ENCODE measurements around the gene NEUROD6.

Gene NEUROD6

DNA sequence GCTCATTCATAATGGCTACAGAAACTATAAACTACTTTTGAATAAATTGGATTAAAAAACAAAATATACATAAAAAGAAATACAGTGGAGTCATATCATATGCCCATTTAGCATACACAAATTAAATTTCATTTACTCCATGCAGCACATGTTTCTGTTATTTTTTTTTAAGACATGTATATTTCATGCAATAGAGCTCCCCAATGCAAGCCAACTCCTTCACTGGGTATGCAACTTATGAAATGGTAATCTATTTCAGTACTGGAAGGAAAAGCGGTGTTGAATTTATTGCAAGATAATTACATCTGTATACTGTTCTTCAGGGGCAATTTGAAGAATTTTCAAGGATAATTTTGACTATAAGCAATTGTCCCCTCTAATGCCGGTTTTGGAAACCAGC lies 49.9 kb downstream of the NEUROD6 start (continued):
- TF ChIP-seq ZNF621 (tag by site-specific recombination; IDR thresholded peaks at IDR 0.05) (no peak), GLIS2 (tag by site-specific recombination; IDR thresholded peaks at IDR 0.05) (no peak), ZNF76 (tag by site-specific recombination; IDR thresholded peaks at IDR 0.05; ENCODE audit: borderline replicate concordance, low read depth) (no peak), ZNF561 (tag by site-specific recombination; IDR thresholded peaks at IDR 0.05; ENCODE audit: borderline replicate concordance) (no peak), ZNF660 (tag by site-specific recombination; IDR thresholded peaks at IDR 0.05) (no peak), ZNF157 (tag by site-specific recombination; IDR thresholded peaks at IDR 0.05) (no peak), ZNF404 (tag by site-specific recombination; IDR thresholded peaks at IDR 0.05) (no peak), ZNF10 (tag by site-specific recombination; IDR thresholded peaks at IDR 0.05) (no peak)
- TF ChIP-seq, protein P1, sequence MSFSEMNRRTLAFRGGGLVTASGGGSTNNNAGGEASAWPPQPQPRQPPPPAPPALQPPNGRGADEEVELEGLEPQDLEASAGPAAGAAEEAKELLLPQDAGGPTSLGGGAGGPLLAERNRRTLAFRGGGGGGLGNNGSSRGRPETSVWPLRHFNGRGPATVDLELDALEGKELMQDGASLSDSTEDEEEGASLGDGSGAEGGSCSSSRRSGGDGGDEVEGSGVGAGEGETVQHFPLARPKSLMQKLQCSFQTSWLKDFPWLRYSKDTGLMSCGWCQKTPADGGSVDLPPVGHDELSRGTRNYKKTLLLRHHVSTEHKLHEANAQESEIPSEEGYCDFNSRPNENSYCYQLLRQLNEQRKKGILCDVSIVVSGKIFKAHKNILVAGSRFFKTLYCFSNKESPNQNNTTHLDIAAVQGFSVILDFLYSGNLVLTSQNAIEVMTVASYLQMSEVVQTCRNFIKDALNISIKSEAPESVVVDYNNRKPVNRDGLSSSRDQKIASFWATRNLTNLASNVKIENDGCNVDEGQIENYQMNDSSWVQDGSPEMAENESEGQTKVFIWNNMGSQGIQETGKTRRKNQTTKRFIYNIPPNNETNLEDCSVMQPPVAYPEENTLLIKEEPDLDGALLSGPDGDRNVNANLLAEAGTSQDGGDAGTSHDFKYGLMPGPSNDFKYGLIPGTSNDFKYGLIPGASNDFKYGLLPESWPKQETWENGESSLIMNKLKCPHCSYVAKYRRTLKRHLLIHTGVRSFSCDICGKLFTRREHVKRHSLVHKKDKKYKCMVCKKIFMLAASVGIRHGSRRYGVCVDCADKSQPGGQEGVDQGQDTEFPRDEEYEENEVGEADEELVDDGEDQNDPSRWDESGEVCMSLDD (tag by site-specific recombination; IDR thresholded peaks at IDR 0.05) = no peak
- TF ChIP-seq, protein P2, sequence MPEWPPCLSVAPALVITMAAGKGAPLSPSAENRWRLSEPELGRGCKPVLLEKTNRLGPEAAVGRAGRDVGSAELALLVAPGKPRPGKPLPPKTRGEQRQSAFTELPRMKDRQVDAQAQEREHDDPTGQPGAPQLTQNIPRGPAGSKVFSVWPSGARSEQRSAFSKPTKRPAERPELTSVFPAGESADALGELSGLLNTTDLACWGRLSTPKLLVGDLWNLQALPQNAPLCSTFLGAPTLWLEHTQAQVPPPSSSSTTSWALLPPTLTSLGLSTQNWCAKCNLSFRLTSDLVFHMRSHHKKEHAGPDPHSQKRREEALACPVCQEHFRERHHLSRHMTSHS (tag by site-specific recombination; IDR thresholded peaks at IDR 0.05) = no peak
